ENCODE results near the gene L1CAM.

DNA sequence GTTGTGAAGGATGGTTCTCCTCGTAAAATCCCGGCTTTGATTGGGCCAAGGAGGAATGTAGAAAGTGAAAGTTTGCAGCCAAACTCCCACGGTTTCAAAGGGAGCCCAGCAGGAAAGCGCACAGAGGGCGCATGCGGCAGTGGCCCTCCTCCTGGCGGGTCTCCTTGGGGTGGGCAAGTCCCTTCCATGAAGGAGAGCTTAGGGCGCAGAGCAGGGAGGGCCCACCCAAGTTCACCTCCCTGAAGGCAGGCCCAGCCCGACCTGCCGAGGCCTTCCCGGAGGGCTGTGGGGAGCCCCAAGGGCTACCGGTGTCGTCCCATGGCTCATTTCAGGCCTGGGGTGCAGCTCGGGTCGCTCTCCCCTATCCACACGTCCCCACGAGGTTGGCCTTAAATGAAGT, 57.7 kb downstream of the L1CAM start:
- TF ChIP-seq, protein P1, sequence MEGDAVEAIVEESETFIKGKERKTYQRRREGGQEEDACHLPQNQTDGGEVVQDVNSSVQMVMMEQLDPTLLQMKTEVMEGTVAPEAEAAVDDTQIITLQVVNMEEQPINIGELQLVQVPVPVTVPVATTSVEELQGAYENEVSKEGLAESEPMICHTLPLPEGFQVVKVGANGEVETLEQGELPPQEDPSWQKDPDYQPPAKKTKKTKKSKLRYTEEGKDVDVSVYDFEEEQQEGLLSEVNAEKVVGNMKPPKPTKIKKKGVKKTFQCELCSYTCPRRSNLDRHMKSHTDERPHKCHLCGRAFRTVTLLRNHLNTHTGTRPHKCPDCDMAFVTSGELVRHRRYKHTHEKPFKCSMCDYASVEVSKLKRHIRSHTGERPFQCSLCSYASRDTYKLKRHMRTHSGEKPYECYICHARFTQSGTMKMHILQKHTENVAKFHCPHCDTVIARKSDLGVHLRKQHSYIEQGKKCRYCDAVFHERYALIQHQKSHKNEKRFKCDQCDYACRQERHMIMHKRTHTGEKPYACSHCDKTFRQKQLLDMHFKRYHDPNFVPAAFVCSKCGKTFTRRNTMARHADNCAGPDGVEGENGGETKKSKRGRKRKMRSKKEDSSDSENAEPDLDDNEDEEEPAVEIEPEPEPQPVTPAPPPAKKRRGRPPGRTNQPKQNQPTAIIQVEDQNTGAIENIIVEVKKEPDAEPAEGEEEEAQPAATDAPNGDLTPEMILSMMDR (IDR thresholded peaks at IDR 0.05), result no peak
- no peak for TF ChIP-seq POLR2A (IDR thresholded peaks at IDR 0.05)
